WTC11 (cell line): ENCODE measurements around the gene PDIA6.

Experiments used
- CREB1 ChIP-seq: sonication (generic); formaldehyde crosslinking; IDR thresholded peaks from 2 replicates; pipeline ENCODE4 v1.8.0; 2023; ENCODE audit warnings: mild to moderate bottlenecking, missing genetic modification reagents
- ESRRA ChIP-seq: sonication (generic); formaldehyde crosslinking; IDR thresholded peaks from 2 replicates; pipeline ENCODE4 v1.8.1; 2022; ENCODE audit warnings: mild to moderate bottlenecking, missing genetic modification reagents, borderline replicate concordance
- FOXP1 ChIP-seq: sonication (generic); formaldehyde crosslinking; IDR thresholded peaks from 2 replicates; pipeline ENCODE4 v1.8.0; 2022; ENCODE audit warnings: missing genetic modification reagents, mild to moderate bottlenecking, moderate library complexity, borderline replicate concordance
- MYBL2 ChIP-seq: sonication (generic); formaldehyde crosslinking; IDR thresholded peaks from 2 replicates; pipeline ENCODE4 v1.8.1; 2023; ENCODE audit warnings: mild to moderate bottlenecking, moderate library complexity, missing genetic modification reagents
- NFYB ChIP-seq: sonication (generic); formaldehyde crosslinking; conservative IDR thresholded peaks from 2 replicates; pipeline ENCODE4 v1.8.0; 2022; ENCODE audit warnings: low read depth, missing genetic modification reagents
- TCF7 ChIP-seq: sonication (generic); formaldehyde crosslinking; IDR thresholded peaks from 2 replicates; pipeline ENCODE4 v1.8.0; 2022; ENCODE audit warnings: mild to moderate bottlenecking, low read depth, missing genetic modification reagents, moderate library complexity
- TF ChIP-seq, protein P1 (sequence below): sonication (generic); formaldehyde crosslinking; IDR thresholded peaks from 2 replicates; pipeline ENCODE4 v1.8.1; 2023; ENCODE audit warnings: mild to moderate bottlenecking, moderate library complexity, missing genetic modification reagents
- TF ChIP-seq, protein P2 (sequence below): sonication (generic); formaldehyde crosslinking; IDR thresholded peaks from 2 replicates; pipeline ENCODE4 v1.8.0; 2022; ENCODE audit warnings: mild to moderate bottlenecking, missing genetic modification reagents
- TF ChIP-seq, protein P3 (sequence below): fragments of 200-600 bp; IDR thresholded peaks from 2 replicates; pipeline ENCODE4 v1.8.0; 2022; ENCODE audit warnings: antibody characterized with exemption
- TF ChIP-seq, protein P4 (sequence below): sonication (generic); formaldehyde crosslinking; IDR thresholded peaks from 2 replicates; pipeline ENCODE4 v1.8.0; 2023; ENCODE audit warnings: missing genetic modification reagents
- TF ChIP-seq, protein P5 (sequence below): sonication (generic); formaldehyde crosslinking; IDR thresholded peaks from 2 replicates; pipeline ENCODE4 v1.8.0; 2022; ENCODE audit warnings: mild to moderate bottlenecking, missing genetic modification reagents
- TF ChIP-seq, protein P6 (sequence below): sonication (generic); formaldehyde crosslinking; IDR thresholded peaks from 2 replicates; pipeline ENCODE4 v1.8.0; 2022; ENCODE audit warnings: mild to moderate bottlenecking, missing genetic modification reagents
- TF ChIP-seq, protein P7 (sequence below): sonication (generic); formaldehyde crosslinking; conservative IDR thresholded peaks from 2 replicates; pipeline ENCODE4 v1.8.1; 2023; ENCODE audit warnings: mild to moderate bottlenecking, low read depth, missing genetic modification reagents, moderate library complexity

DNA sequence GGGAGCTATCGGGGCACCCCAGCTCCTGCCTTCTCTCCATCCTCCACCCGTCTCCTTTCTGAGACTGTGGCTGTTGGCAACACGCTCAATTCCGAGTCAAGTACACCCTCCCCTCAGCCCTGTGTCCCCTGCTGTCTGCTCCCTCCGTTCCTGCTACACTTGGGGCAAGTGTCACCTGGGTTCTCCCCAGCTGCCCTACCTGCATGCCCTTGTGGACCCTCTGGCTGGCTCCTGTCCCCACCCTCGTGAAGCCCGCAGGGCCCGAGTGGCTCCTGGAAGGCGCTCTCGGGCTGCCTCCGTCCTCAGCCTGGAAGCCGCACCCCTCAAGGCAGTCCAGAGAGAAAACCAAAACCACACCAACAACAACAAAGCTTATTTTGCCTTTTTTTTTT lies 33.9 kb downstream of the PDIA6 start:
- TF ChIP-seq, protein P1, sequence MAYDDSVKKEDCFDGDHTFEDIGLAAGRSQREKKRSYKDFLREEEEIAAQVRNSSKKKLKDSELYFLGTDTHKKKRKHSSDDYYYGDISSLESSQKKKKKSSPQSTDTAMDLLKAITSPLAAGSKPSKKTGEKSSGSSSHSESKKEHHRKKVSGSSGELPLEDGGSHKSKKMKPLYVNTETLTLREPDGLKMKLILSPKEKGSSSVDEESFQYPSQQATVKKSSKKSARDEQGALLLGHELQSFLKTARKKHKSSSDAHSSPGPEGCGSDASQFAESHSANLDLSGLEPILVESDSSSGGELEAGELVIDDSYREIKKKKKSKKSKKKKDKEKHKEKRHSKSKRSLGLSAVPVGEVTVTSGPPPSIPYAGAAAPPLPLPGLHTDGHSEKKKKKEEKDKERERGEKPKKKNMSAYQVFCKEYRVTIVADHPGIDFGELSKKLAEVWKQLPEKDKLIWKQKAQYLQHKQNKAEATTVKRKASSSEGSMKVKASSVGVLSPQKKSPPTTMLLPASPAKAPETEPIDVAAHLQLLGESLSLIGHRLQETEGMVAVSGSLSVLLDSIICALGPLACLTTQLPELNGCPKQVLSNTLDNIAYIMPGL (CRISPR knock-in tag) = no peak
- TF ChIP-seq, protein P2, sequence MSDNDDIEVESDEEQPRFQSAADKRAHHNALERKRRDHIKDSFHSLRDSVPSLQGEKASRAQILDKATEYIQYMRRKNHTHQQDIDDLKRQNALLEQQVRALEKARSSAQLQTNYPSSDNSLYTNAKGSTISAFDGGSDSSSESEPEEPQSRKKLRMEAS (CRISPR knock-in tag) = no peak
- TF ChIP-seq, protein P3, sequence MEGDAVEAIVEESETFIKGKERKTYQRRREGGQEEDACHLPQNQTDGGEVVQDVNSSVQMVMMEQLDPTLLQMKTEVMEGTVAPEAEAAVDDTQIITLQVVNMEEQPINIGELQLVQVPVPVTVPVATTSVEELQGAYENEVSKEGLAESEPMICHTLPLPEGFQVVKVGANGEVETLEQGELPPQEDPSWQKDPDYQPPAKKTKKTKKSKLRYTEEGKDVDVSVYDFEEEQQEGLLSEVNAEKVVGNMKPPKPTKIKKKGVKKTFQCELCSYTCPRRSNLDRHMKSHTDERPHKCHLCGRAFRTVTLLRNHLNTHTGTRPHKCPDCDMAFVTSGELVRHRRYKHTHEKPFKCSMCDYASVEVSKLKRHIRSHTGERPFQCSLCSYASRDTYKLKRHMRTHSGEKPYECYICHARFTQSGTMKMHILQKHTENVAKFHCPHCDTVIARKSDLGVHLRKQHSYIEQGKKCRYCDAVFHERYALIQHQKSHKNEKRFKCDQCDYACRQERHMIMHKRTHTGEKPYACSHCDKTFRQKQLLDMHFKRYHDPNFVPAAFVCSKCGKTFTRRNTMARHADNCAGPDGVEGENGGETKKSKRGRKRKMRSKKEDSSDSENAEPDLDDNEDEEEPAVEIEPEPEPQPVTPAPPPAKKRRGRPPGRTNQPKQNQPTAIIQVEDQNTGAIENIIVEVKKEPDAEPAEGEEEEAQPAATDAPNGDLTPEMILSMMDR = no peak
- no peak for TF ChIP-seq FOXP1 (CRISPR knock-in tag)
- TF ChIP-seq ESRRA (CRISPR knock-in tag) = no peak
- no peak for TF ChIP-seq NFYB (CRISPR knock-in tag)
- TF ChIP-seq, protein P4, sequence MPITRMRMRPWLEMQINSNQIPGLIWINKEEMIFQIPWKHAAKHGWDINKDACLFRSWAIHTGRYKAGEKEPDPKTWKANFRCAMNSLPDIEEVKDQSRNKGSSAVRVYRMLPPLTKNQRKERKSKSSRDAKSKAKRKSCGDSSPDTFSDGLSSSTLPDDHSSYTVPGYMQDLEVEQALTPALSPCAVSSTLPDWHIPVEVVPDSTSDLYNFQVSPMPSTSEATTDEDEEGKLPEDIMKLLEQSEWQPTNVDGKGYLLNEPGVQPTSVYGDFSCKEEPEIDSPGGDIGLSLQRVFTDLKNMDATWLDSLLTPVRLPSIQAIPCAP (CRISPR knock-in tag) = no peak
- no peak for TF ChIP-seq CREB1 (CRISPR knock-in tag)
- no peak for TF ChIP-seq MYBL2 (CRISPR knock-in tag)
- TF ChIP-seq, protein P5, sequence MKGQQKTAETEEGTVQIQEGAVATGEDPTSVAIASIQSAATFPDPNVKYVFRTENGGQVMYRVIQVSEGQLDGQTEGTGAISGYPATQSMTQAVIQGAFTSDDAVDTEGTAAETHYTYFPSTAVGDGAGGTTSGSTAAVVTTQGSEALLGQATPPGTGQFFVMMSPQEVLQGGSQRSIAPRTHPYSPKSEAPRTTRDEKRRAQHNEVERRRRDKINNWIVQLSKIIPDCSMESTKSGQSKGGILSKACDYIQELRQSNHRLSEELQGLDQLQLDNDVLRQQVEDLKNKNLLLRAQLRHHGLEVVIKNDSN (CRISPR knock-in tag) = no peak
- TF ChIP-seq, protein P6, sequence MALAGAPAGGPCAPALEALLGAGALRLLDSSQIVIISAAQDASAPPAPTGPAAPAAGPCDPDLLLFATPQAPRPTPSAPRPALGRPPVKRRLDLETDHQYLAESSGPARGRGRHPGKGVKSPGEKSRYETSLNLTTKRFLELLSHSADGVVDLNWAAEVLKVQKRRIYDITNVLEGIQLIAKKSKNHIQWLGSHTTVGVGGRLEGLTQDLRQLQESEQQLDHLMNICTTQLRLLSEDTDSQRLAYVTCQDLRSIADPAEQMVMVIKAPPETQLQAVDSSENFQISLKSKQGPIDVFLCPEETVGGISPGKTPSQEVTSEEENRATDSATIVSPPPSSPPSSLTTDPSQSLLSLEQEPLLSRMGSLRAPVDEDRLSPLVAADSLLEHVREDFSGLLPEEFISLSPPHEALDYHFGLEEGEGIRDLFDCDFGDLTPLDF = no peak
- TF ChIP-seq, protein P7, sequence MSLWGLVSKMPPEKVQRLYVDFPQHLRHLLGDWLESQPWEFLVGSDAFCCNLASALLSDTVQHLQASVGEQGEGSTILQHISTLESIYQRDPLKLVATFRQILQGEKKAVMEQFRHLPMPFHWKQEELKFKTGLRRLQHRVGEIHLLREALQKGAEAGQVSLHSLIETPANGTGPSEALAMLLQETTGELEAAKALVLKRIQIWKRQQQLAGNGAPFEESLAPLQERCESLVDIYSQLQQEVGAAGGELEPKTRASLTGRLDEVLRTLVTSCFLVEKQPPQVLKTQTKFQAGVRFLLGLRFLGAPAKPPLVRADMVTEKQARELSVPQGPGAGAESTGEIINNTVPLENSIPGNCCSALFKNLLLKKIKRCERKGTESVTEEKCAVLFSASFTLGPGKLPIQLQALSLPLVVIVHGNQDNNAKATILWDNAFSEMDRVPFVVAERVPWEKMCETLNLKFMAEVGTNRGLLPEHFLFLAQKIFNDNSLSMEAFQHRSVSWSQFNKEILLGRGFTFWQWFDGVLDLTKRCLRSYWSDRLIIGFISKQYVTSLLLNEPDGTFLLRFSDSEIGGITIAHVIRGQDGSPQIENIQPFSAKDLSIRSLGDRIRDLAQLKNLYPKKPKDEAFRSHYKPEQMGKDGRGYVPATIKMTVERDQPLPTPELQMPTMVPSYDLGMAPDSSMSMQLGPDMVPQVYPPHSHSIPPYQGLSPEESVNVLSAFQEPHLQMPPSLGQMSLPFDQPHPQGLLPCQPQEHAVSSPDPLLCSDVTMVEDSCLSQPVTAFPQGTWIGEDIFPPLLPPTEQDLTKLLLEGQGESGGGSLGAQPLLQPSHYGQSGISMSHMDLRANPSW = no peak
- TF ChIP-seq TCF7 (CRISPR knock-in tag) = no peak
